Pulmonary artery endothelial cell (primary cell): Measurements from ENCODE around the gene AIG1. TPM values are rescaled to one million over a fixed set of nuclear protein-coding genes. Genes with fewer than 3 reads are reported as not detected.
"Not testable (repeated sequence)": the region's sequence is repeated elsewhere in the genome, so short reads cannot be mapped to it uniquely, and the experiment has no call there.

Experiments used
- DNase-seq: peaks from one replicate; pipeline ENCODE4 v3.0.0-alpha.2; 2011; ENCODE audit warnings: low read depth, low spot score
- total RNA-seq: library from RNA; depleted of rRNA; stranded (reverse); fragments of >200 nt; gene quantifications from 2 replicates; pipeline ENCODE4 v1.2.3, GENCODE V29; 2014

The AIG1 gene, protein sequence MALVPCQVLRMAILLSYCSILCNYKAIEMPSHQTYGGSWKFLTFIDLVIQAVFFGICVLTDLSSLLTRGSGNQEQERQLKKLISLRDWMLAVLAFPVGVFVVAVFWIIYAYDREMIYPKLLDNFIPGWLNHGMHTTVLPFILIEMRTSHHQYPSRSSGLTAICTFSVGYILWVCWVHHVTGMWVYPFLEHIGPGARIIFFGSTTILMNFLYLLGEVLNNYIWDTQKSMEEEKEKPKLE
- total RNA-seq, result 16.9 and 19.3 TPM in 2 replicates

DNA sequence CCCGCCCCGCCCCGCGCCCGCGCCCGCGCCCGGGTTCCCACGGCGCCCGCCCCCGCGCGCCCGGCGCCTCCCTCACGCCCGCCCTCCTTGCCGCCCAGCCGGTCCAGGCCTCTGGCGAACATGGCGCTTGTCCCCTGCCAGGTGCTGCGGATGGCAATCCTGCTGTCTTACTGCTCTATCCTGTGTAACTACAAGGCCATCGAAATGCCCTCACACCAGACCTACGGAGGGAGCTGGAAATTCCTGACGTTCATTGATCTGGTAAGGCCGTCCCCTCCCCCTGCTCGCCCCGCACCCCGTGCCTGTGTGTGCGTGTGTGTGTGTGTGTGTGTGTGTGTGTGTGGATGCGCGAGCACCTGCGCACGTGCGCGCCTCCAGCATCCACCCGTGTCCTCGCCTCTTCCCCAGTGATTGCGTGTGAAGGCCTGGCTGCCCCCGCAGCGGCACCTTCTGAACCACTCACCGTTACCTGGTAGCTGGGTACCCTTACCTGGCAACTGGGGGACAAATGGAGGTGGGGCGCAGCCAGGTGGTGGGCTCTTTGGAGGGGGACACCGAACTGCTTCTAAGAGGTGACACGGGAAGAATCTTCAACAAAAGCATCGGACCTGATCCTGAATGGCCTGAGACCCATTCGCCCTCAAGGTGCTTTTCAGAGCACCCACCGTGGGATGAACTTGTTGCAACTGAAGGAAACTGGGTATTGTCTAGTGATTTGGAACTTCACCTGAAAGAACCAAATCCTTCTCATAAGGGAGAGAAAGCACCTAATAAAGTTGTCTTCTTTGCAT is at the start of gene AIG1:
TSS of gene AIG1 (plus strand) at position 84 of the 791 bp plus-strand sequence. CDS start at position 121, 37 bp downstream.
- DNase-seq, result no peak

DNA sequence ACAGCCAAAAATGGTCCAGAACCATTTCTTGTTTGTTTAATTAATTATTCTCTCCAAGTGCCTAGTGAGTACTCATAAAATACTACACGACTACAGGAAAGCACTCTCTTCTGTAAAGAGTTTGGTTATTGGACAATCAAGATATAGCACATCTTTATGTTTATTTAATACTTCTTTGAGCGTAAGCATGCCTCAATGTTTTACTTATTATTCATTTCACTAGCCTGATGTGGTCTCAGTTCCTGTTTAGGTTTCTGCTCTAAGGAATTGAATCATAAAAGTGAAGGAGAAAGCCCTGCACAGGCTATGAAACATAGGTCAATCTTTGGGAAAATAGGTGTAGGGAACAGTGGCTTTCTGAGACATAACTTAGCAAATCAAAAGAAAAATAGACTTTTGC is 45.9 kb upstream of the AIG1 start:
- DNase-seq, result no peak

DNA sequence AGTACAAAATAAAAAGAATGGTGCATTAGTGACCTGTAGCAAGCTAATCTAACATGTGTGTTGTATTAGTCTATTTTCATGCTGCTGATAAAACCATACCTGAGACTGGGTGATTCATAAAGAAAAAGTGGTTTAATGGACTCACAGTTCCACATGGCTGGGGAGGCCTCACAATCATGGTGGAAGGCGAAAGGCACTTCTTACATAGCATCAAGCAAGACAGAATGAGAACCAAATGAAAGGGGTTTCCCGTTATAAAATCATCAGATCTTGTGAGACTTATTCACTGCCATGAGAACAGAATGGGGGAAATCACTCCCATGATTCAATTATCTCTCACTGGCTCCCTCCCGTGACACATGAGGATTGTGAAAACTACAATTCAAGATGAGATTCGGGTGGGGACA is 45.4 kb upstream of the AIG1 start:
- DNase-seq, result no peak

DNA sequence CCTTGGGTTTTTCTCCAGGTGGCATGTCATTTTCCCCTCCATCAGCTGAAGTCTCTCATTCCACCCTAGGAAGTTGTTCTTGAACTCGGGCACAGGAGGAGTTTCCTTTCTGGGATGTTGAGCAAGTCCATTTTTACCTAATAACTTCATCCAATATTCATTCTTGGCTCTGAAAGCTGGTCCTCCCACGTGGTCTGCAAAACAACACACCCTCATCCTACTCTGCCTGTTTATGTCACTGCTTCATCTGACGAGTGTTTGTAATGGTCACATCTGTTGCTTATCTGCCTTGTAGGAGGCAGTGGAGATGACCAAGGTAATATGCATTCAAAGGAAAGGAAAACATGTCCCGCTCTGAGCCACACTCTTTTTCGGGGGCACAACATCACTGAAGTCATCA is 41.7 kb upstream of the AIG1 start:
- DNase-seq, result no peak

DNA sequence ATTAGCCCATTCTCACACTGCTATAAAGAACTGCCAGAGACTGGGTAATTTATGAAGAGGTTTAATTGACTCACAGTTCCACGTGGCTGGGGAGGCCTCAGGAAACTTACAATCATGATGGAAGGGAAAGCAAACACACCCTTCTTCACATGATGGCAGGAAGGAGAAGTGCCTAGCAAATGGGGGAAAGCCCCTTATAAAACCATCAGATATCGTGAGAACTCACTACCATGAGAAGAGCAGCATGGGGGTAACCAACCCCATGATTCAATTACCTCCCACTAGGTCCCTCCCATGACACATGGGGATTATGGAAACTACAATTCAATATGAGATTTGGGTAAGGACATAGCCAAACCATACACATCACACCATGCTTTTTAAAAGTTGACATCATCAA is 39.8 kb upstream of the AIG1 start:
- not testable (repeated sequence) for DNase-seq

DNA sequence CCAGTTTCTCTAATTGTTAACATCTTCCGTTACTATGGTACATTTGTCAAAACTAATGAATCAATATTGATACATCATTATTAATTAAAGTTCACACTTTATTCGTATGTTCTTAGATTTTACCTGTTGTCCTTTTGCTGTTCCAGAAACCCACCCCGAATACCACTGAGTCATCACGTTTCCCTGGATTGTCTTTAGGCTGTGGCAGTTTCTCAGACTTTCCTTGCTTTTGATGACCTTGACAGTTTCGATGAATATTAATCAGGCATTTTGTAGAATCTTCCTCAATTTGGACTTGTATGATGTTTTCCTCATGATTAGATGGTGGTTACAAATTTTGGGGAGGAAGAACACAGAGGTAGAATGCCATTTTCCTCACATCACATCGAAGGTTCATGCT is 39.1 kb upstream of the AIG1 start:
- no peak for DNase-seq

DNA sequence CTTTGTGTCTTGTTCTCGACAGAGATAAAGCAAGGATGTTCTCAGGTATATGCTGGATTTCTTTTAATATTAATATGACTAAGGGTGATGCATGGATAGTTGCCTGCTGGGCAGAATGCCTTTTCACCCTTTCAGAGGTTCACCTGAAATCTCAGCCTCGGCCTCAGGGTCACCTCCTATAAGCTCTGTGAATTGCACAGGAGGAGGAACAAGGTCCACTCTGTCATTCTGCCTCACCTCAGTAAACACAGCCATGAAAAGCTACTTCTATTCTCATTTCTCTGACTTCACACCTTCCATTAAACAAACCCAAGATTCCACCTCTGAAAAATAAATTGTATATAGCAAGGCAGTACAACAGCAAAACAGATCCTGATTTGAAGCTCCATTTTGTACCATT is 38.1 kb upstream of the AIG1 start:
- DNase-seq, result no peak

DNA sequence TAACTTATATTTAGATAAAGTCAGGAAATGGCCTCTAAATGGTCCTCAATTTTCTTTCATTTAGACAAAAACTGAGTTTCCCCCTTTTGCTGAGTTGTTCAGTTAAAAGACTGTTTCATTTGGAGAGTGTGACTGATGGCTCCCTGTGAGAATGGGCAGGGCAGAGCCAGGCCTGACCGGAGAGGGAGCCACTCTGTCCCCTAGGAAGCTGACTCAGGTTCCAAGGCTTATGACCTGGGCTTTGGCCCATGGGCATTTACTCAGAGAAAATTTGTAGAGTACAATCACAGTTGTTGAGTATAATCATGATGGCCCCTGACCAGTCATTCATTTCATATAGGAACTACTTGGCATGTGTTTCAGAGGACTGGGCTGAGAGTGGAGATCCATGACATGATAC is 37.0 kb upstream of the AIG1 start:
- no peak for DNase-seq

DNA sequence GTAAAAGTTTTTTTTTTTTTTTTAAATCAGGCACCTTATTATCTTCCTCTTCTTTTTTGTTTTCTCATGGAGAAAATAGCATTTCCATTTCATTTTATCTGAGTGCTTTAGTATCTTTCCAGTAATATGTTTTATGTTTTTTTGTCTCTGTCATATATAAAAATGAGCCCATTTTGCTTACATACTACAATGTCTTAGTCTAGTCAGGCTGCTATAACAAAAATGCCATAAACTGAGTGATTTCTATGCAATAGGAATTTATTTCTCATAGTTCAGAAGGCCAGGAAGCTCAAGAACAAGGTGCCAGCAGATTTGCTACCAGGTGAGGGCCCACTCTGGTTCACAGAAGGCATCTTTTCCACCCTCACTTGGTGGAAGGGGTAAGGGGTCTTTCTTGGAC is 35.7 kb upstream of the AIG1 start:
- no peak for DNase-seq

DNA sequence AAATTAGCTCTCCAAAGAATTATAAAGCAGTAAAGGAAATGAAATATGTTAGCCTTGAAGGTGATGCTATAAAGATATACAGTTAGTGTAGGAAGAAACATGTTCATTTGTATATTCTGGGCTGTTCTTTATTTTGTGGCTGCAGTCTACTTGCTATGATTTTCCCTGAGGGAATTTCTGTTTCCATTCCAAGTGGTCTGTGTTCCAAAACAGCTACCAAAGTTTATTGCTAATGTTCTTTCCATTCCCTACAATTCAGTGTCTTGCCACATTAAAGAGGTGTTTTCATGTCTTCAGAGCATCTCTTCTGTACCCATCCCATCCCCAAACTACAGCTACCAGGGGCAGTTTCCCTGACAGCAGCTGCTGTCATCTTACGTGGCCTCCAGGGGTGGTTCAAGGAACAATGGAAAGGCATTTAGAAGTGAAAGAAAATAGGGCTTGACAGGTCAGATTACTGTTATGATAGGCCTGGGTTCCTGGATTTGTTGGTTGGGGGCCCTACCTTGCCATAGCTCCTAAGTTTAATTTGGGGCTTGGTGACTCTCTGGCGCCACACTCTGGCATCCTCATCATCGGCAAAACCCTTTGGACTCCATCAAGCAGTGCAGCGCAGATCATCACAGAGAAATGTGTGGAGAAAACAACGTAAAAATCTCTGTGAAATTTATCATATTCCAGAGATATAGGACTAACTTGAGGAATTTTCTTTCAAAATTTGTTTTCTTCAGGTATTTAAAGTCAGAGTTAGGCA is 33.8 kb upstream of the AIG1 start:
- peak; percentile 5 for DNase-seq

DNA sequence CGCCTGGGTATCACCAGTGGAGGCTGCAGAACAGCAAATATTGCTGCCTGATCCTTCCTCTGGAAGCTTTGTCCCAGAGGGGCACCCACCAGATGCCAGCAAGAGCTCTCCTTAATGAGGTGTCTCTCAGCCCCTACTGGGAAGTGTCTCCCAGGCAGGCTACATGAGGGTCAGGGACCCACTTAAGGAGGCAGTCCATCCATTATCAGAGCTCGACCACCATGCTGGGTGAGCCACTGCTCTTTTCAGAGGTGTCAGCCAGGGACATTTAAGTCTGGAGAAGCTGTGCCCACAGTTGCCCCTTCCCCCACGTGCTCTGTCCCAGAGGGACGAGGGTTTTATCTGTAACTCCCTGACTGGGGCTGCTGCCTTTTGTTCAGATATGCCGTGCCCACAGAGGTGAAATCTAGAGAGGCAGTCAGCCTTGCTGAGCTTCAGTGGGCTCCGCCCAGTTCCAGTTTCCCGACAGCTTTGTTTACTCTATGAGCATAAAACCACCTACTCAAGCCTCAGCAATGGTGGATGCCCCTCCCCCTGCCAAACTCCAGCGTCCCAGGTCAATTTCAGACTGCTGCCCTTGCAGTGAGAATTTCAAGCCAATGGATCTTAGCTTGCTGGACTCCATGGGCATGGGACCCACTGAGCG is 25.9 kb upstream of the AIG1 start:
- DNase-seq, result no peak

DNA sequence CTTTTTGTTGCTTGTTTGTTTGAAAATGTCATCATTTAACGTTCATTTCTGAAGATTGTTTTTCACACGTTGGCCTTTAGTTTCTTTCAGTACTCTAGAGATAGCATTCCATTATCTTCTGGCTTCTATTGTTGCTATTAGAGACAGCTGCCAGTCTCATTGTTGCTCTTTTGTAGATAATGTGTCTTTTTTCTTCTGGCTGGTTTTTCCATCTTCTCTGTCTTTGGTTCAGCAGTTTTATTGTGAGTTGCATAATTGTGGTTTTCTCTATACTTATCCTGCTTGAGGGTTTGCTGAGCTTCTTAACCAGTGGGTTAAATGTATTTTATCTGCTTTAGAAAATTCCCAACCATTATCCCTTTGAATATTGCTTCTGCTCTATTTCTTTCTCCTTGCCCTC is 23.2 kb upstream of the AIG1 start:
- DNase-seq, result no peak

DNA sequence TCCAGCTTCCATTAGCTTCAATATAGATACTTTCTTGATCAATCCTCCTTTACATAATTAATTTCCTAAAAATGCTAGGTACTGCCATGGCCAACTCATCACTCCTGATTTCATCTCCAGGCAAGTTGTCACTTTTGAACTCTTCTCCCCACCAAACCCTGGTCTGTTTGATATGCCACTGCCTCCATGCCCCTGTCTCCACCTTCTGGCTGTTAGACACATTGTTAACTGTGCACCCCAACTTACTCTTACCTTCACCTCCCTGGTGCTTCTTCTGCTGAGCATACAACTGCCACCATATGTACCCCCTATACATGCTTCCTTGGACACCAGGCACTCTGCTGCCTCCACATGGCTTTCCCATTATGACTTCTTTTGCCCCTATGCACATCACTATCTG is 21.9 kb upstream of the AIG1 start:
- no peak for DNase-seq

DNA sequence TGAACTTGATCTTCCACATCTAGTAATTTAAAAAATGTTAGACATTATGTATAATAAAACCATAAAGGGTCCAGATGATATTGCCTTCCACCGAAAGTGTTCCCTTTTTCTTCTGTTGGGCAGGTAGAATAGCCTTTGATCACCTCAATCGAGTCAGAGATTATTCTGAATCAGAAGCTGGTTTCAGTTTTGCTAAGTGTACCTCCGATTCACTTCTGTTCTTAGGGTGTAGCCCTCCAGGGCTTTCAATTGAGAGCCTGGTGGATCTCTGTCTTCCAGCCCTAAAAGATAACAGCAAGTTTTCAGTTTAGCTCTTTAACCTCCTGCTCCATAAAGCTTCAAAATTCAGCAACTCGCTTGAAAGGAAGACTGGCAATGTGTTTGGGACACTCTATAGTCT is 21.1 kb upstream of the AIG1 start:
- no peak for DNase-seq

DNA sequence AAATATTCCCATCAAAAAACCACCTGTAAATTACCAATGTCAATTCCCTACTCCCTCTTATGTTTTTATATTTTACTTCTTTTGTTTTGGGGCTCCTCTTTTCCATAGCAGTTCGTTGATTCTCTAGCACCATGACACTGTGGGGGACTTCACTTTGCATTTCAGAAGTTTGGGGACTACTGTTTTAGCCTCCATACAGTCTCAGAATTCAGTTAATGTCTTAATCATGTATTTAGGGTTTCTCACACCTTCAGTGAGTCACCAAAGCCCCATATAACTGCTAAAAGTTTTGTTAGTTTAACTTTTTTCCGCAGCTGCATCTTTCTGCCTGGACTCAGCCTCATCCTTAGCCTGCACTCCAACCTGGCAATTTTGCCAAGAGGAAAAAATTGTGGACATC is 20.7 kb upstream of the AIG1 start:
- no peak for DNase-seq

DNA sequence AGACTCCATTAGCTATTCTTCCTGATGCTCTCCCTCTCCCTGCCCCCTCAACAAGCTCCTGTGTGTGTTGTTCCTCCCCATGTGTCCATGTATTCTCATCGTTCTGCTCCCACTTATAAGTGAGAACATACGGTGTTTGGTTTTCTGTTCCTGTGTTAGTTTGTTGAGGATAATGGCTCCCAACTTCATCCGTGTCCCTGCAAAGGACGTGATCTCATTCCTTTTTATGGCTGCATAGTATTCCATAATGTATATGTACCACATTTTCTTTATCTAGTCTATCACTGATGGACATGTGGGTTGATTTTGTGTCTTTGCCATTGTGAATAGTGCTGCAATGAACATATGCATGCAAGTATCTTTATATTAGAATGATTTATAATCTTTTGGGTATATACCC is 16.3 kb upstream of the AIG1 start:
- DNase-seq, result not testable (repeated sequence)

DNA sequence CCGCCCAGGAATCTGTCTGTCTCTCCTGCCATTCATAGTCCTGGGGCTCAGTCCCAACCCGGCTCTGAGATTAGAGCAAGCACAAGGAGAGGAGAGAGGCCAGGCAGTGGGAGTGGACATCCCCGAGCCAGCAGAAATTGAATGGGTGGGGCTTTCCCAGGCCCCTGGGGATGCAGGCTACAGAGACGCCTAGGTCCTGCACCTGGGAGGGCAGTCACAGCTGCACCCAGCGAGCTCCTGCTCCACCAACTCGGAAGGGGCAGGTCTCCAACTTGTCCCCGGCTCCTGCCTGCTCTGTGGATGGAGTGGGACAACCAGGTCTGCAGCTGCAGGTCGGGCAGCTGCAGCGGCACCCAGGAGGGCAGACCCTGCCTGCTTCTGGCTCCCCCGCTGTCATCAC is 11.1 kb upstream of the AIG1 start:
- no peak for DNase-seq

DNA sequence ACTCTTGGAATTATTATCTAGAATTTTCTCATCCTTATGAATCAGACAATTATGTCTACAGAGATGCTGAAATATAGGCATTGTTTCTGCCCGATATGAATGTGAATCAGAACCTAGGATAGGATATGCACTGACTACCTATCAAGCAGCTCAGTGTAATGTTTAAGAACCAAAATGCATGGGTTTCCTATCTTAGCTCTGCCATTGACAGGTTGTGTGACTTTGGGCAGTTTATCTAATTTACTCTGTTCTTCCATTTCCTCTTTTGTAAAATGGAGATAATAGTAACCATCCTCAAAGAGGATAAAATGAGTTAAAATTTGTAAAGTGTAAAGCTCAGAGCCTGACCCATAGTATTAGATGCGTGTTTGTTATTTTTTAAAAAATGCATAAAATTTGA is 10.2 kb upstream of the AIG1 start:
- DNase-seq, result no peak

DNA sequence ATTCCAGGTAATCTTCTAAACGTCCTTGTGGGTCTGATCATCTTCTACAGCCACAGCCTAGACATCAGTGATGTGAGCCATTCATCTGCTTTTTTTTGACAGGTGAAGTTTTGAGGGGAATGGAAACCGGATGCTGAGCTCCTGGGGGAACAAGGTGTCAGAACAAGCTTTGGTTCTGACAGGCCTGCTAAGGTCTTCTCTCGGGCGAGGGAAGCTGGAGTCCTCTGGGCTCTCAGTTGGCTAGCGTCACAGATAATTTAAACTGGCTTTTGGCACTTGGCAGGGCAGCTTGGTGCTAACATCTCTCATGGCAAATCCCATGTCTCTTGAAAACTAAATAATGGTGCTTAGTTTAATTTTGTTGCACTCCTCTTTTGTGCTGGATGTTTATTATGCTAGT is 8.4 kb upstream of the AIG1 start:
- DNase-seq, result no peak

DNA sequence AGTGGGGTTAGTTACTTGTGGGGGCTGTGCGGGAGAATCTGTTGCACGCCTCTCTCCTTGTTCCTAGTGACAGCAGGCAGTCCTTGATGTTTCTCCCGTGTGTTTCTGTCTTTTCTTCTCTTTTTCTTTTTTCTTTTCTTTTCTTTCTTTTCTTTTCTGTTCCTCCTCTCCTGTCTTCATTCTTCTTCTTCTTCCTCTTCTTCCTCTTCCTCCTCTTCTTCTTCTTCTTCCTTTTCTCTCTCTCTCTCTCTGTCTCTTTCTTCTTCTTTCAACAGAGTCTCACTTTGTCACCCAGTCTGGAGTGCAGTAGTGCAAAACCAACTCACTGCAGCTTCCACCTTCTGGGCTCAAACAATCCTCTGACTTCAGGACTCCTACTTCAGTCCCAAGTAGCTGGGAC is 6.8 kb upstream of the AIG1 start:
- no peak for DNase-seq

DNA sequence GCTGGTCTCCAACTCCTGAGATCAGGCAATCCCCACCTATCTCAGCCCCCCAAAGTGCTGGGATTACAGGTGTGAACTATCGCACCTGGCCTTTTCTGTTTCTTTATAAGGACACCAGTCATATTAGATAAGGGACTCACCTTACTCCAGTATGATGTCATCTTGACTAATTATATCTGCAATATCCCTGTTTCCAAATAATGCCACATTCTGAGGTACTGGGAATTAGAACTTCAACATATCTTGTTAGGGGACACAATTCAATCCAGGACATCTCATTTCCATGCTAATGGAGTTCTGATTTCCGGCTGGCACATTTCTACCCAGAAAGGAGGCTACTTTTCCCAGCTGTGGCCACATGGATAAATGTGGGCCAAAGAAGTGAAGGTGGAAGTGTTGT is 6.4 kb upstream of the AIG1 start:
- DNase-seq, result no peak

DNA sequence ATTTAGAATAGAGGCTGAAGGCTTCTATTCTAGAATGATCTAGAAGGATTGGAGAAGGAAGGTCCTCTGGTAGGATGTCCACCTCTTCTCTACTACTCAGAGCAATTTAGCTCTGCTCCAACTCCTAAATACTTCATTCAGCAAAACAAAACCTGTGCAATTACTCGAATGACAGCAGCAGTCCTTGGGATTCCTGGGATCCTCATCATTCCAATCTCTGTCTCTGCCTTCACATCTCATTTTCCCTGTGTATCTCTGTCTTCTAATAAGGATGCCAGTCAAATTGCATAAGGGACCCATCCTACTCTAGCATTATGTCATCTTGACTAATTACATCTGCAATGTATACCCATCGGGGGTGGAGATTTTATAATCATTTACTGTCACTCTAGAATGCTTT is 5.5 kb upstream of the AIG1 start:
- DNase-seq, result no peak
